GM18505 (cell line): ENCODE measurements around the gene PDCD4.

Experiments
- ATAC-seq: cut with Tn5 transposase; IDR thresholded peaks from one replicate; pipeline ENCODE4 v1.9.1; 2021; ENCODE audit not compliant: unreplicated experiment
- POLR2A ChIP-seq: IDR thresholded peaks from 4 replicates; pipeline ENCODE4 v1.6.1; 2011; ENCODE audit warnings: borderline replicate concordance; ENCODE audit not compliant: insufficient read depth, insufficient read length; ENCODE audit errors: extremely low read depth

PDCD4 gene

GRCh38 chr10:110847374-110847773 is 24.4 kb upstream of the PDCD4 start:
- TF ChIP-seq POLR2A: no peak
- no peak for ATAC-seq

GRCh38 chr10:110848106-110848505 is 23.6 kb upstream of the PDCD4 start:
- no peak for ATAC-seq
- TF ChIP-seq POLR2A: no peak

- TF ChIP-seq POLR2A: no peak
- ATAC-seq: no peak
Measured at GRCh38 chr10:110850099-110850498, 21.6 kb upstream of the PDCD4 start.

GRCh38 chr10:110851020-110851612 is 20.6 kb upstream of the PDCD4 start:
- TF ChIP-seq POLR2A: no peak
- ATAC-seq: no peak

- ATAC-seq: no peak
- TF ChIP-seq POLR2A: no peak
Measured at GRCh38 chr10:110852255-110852896, 19.4 kb upstream of the PDCD4 start.

GRCh38 chr10:110852947-110853346 is 18.8 kb upstream of the PDCD4 start:
- no peak for TF ChIP-seq POLR2A

GRCh38 chr10:110853921-110854605 is 17.7 kb upstream of the PDCD4 start:
- no peak for ATAC-seq
- TF ChIP-seq POLR2A: no peak

More at GRCh38 chr10:110852947-110853346, 18.8 kb upstream of the PDCD4 start:
- ATAC-seq: no peak

- TF ChIP-seq POLR2A: no peak
- ATAC-seq: peak; percentile 38
Measured at GRCh38 chr10:110857265-110858171, 14.2 kb upstream of the PDCD4 start.

- ATAC-seq: no peak
- no peak for TF ChIP-seq POLR2A
Measured at GRCh38 chr10:110858297-110858934, 13.3 kb upstream of the PDCD4 start.

- TF ChIP-seq POLR2A: no peak
- ATAC-seq: no peak
Measured at GRCh38 chr10:110859206-110859972, 12.3 kb upstream of the PDCD4 start.

- TF ChIP-seq POLR2A: no peak
- peak; percentile 3 for ATAC-seq
Measured at GRCh38 chr10:110859973-110860376, 11.8 kb upstream of the PDCD4 start.
